ENCODE results near the gene DUSP14.
"Not testable (repeated sequence)": the region's sequence is repeated elsewhere in the genome, so short reads cannot be mapped to it uniquely, and the experiment has no call there.

Gene DUSP14

GRCh38 chr17:37489197-37490001 lies at the start of gene DUSP14:
DUSP14 (plus strand) TSS chr17:37489891; CDS start chr17:37512273, 22,382 bp downstream.
- Histone ChIP-seq H3K36me3 (peaks cover 4% of the 10 kb centered on the region), H3K9me3 (ENCODE audit: severe bottlenecking) (no peaks in the 10 kb centered on the region), H3K27ac (peak within 1 kb of the TSS; percentile 72), H3K4me3 (ENCODE audit: low read depth, low read length) (peak within 1 kb of the TSS; percentile 80), H3K27me3 (ENCODE audit: insufficient read depth, low read depth, severe bottlenecking) (no peaks in the 10 kb centered on the region)
- no peak for TF ChIP-seq CTCF (IDR thresholded peaks at IDR 0.05; ENCODE audit: low read depth, low read length)
- DNase-seq, result peak; percentile 83

- no peak overlapping the region for H3K27ac ChIP-seq
- peaks cover 57% of the 10 kb centered on the region for H3K36me3 ChIP-seq
- no peak for TF ChIP-seq CTCF (IDR thresholded peaks at IDR 0.05; ENCODE audit: low read depth, low read length)
- no peak overlapping the region for H3K4me3 ChIP-seq (ENCODE audit: low read depth, low read length)
- no peak for DNase-seq
- H3K27me3 ChIP-seq (ENCODE audit: insufficient read depth, low read depth, severe bottlenecking), result no peaks in the 10 kb centered on the region
- no peaks in the 10 kb centered on the region for H3K9me3 ChIP-seq (ENCODE audit: severe bottlenecking)
Measured at GRCh38 chr17:37440424-37440823, 49.3 kb upstream of the DUSP14 start.

GRCh38 chr17:37441369-37442014 lies 48.2 kb upstream of the DUSP14 start:
- peaks cover 57% of the 10 kb centered on the region for H3K36me3 ChIP-seq
- not testable (repeated sequence) for H3K27ac ChIP-seq; DNase-seq; H3K27me3 ChIP-seq (ENCODE audit: insufficient read depth, low read depth, severe bottlenecking); H3K4me3 ChIP-seq (ENCODE audit: low read depth, low read length); H3K9me3 ChIP-seq (ENCODE audit: severe bottlenecking)

GRCh38 chr17:37446027-37446426 lies 43.7 kb upstream of the DUSP14 start:
- DNase-seq, result peak; percentile 12
- TF ChIP-seq CTCF (IDR thresholded peaks at IDR 0.05; ENCODE audit: low read depth, low read length), result no peak
- Histone ChIP-seq H3K36me3 (peaks cover 43% of the 10 kb centered on the region), H3K9me3 (ENCODE audit: severe bottlenecking) (no peaks in the 10 kb centered on the region), H3K27me3 (ENCODE audit: insufficient read depth, low read depth, severe bottlenecking) (no peaks in the 10 kb centered on the region), H3K4me3 (ENCODE audit: low read depth, low read length) (no peak overlapping the region), H3K27ac (no peak overlapping the region)

- H3K36me3 ChIP-seq, result peaks cover 34% of the 10 kb centered on the region
- no peaks in the 10 kb centered on the region for H3K27me3 ChIP-seq (ENCODE audit: insufficient read depth, low read depth, severe bottlenecking)
- no peaks in the 10 kb centered on the region for H3K9me3 ChIP-seq (ENCODE audit: severe bottlenecking)
- no peak for TF ChIP-seq CTCF (IDR thresholded peaks at IDR 0.05; ENCODE audit: low read depth, low read length)
- H3K4me3 ChIP-seq (ENCODE audit: low read depth, low read length), result no peak overlapping the region
- H3K27ac ChIP-seq, result no peak overlapping the region
- DNase-seq, result no peak
Measured at GRCh38 chr17:37447641-37448040, 42.0 kb upstream of the DUSP14 start.

- no peak overlapping the region for H3K4me3 ChIP-seq (ENCODE audit: low read depth, low read length)
- no peak overlapping the region for H3K27ac ChIP-seq
- no peak for DNase-seq
- no peaks in the 10 kb centered on the region for H3K27me3 ChIP-seq (ENCODE audit: insufficient read depth, low read depth, severe bottlenecking)
- H3K9me3 ChIP-seq (ENCODE audit: severe bottlenecking), result no peaks in the 10 kb centered on the region
- no peak for TF ChIP-seq CTCF (IDR thresholded peaks at IDR 0.05; ENCODE audit: low read depth, low read length)
- H3K36me3 ChIP-seq, result peaks cover 15% of the 10 kb centered on the region
Measured at GRCh38 chr17:37450112-37450511, 39.6 kb upstream of the DUSP14 start.

GRCh38 chr17:37457801-37458200 lies 31.9 kb upstream of the DUSP14 start:
- not testable (repeated sequence) for DNase-seq

More at GRCh38 chr17:37457801-37458200, 31.9 kb upstream of the DUSP14 start:
- not testable (repeated sequence) for H3K27ac ChIP-seq; H3K36me3 ChIP-seq; H3K27me3 ChIP-seq (ENCODE audit: insufficient read depth, low read depth, severe bottlenecking); H3K4me3 ChIP-seq (ENCODE audit: low read depth, low read length); H3K9me3 ChIP-seq (ENCODE audit: severe bottlenecking)
